ENCODE data around the gene MTHFSD.

Gene MTHFSD

GRCh38 chr16:86559802-86560305 lies 4.8 kb upstream of the MTHFSD start:
- Histone ChIP-seq H3K4me3 (no peak overlapping the region), H3K36me3 (replicated peaks) (no peaks in the 10 kb centered on the region), H3K4me1 (peaks cover 11% of the 10 kb centered on the region), H3K27me3 (ENCODE audit: low read depth) (peaks cover 5% of the 10 kb centered on the region), H3K9me3 (no peaks in the 10 kb centered on the region)
- no peak for DNase-seq (ENCODE audit: low spot score in 2 of 2)
- in situ Hi-C loops (cut with MboI; ENCODE audit: low sequenced_read_pairs), result loop anchor here (5.0 to 10.0 kb wide), 2 partner anchors 502 to 725 kb away; no protein-coding TSS in a partner anchor

DNA sequence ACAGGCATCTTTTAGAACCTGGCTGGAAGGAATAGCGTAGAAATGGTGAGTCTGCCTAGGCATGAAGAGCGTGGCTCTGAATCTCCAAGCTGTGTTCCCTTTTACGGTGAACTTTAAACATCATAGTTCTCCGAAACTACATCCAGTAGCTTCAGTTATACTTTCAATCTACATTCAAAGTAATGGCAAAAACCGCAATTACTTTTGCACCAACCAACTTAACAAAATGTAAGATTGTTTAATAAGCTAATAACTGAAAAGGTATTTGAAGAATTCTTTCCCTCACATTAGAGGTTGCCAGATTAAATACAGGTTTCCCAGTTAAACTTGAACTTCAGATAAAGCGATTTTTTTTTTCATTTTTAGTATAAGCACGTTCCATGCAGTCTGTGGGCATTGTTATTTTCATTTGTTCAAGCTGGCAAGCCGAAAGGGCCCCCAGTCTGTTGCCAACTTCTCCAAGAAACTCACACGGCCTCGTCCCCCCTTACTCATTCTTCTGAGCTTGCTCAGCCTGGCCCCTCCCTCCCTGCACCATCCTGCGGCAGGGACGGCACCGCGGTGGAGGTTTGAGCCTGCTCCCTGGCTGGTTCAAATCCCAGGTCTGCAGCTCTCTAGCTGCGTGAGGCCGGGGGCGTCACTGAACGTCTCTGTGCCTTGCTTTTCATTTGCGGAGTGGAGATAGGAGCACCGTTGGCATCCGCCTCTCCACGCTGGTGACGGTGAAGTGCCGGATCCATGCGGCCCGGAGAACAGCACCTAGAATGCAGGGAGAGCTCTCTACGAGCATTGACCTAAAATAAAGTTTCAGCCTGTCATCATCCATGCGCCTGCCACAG lies 3.5 kb upstream of the MTHFSD start:
- Histone ChIP-seq H3K4me3 (no peak overlapping the region), H3K4me1 (peaks cover 9% of the 10 kb centered on the region), H3K27me3 (ENCODE audit: low read depth) (no peaks in the 10 kb centered on the region), H3K9me3 (no peaks in the 10 kb centered on the region), H3K36me3 (replicated peaks) (no peaks in the 10 kb centered on the region)
- no peak for DNase-seq (ENCODE audit: low spot score in 2 of 2)
- in situ Hi-C loops (cut with MboI; ENCODE audit: low sequenced_read_pairs), result no loop called here

DNA sequence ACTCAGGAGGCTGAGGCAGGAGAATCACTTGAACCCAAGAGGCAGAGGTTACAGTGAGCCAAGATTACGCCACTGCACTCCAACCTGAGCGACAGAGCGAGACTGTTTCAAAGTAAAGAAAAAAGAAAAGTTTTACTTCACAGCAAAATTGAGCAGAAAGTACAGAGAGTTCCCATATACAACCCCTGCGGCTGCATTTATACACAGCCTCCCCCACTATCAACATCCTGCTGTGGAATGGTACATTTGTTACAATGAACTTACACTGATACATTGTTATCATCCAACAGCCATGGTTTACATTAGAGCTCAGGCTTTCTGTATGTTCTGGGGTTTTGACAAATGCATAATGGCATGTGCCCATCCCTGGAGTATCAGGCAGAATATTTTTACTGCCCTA lies 2.6 kb upstream of the MTHFSD start:
- no peaks in the 10 kb centered on the region for H3K9me3 ChIP-seq
- H3K4me3 ChIP-seq, result no peak overlapping the region
- DNase-seq (ENCODE audit: low spot score in 2 of 2), result no peak
- in situ Hi-C loops (cut with MboI; ENCODE audit: low sequenced_read_pairs), result no loop called here
- H3K27me3 ChIP-seq (ENCODE audit: low read depth), result no peaks in the 10 kb centered on the region
- H3K36me3 ChIP-seq (replicated peaks), result no peaks in the 10 kb centered on the region
- peaks cover 8% of the 10 kb centered on the region; the same call in 1 of the 2 replicates for H3K4me1 ChIP-seq

DNA sequence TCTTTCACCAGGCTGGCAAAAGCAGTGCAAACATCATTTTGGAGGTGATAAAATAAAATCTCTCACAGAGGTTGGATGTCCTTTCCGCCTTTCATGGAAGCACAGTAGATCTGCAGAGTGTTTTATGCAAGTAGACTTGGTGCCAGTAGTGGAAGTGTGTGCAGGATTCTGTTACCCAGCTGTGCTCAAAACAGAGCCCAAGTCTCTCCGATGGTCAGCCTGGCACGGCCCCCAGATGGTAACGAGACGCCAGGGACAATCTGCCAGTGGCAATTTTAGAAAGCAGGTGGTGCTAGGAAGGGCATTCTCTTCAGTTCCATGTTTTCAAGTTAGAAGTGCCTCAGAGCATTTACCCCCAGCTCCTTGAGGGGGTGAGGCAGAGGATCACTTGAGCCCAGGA lies 1.5 kb upstream of the MTHFSD start:
- in situ Hi-C loops (cut with MboI; ENCODE audit: low sequenced_read_pairs), result no loop called here
- Histone ChIP-seq H3K4me3 (no peak overlapping the region), H3K36me3 (replicated peaks) (peaks cover 2% of the 10 kb centered on the region; the same call in 1 of the 2 replicates), H3K27me3 (ENCODE audit: low read depth) (no peaks in the 10 kb centered on the region), H3K9me3 (no peaks in the 10 kb centered on the region), H3K4me1 (peaks cover 8% of the 10 kb centered on the region; the same call in 1 of the 2 replicates)
- DNase-seq (ENCODE audit: low spot score in 2 of 2), result no peak

DNA sequence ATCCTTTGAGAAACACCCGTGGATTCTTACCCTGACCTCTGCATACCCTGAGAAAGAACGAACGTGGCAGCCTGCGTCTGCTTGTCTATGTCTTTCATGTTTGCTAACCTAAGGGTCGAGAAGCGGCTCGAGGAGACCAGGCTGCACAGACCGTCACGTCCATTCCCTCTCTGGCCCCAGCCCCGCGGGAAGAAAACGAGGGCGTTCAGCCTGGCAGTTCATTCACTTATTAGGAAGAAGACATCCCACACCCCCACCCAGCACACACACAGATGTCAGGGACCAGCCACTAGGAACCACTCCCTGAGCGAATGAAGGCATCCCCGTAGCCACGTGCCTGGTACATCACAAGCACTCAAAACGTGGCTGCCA lies 655 bp upstream of the MTHFSD start:
- peaks cover 8% of the 10 kb centered on the region for H3K36me3 ChIP-seq (replicated peaks)
- no peaks in the 10 kb centered on the region for H3K27me3 ChIP-seq (ENCODE audit: low read depth)
- in situ Hi-C loops (cut with MboI; ENCODE audit: low sequenced_read_pairs), result no loop called here
- no peaks in the 10 kb centered on the region for H3K9me3 ChIP-seq
- no peak for DNase-seq (ENCODE audit: low spot score in 2 of 2)
- H3K4me3 ChIP-seq, result peak overlapping the region; percentile 75
- H3K4me1 ChIP-seq, result peaks cover 8% of the 10 kb centered on the region; the same call in 1 of the 2 replicates

DNA sequence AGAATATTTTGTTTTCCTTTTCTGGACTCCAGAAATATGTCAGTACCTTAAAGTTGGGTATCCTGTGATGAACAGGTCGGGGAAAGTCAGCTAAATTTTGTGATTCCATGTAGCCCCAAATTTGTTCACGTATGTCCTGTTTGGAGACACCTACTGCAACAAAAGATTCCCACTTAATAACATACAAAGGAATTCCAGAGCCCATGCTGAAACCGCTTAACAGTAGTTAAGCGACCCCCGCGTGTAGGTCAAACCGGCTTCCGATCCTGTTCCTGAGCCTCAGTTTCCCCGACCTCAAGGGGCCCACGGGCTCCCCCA lies 477 bp downstream of the MTHFSD start:
- H3K36me3 ChIP-seq (replicated peaks), result peaks cover 8% of the 10 kb centered on the region
- H3K4me3 ChIP-seq, result peak overlapping the region; percentile 75
- in situ Hi-C loops (cut with MboI; ENCODE audit: low sequenced_read_pairs), result no loop called here
- H3K4me1 ChIP-seq, result peaks cover 8% of the 10 kb centered on the region; the same call in 1 of the 2 replicates
- no peak for DNase-seq (ENCODE audit: low spot score in 2 of 2)
- H3K27me3 ChIP-seq (ENCODE audit: low read depth), result no peaks in the 10 kb centered on the region
- no peaks in the 10 kb centered on the region for H3K9me3 ChIP-seq

GRCh38 chr16:86553356-86553755 lies 1.7 kb downstream of the MTHFSD start:
- no peak for DNase-seq (ENCODE audit: low spot score in 2 of 2)
- Histone ChIP-seq H3K4me3 (no peak overlapping the region), H3K4me1 (peaks cover 8% of the 10 kb centered on the region; the same call in 1 of the 2 replicates), H3K9me3 (no peaks in the 10 kb centered on the region), H3K36me3 (replicated peaks) (peaks cover 8% of the 10 kb centered on the region), H3K27me3 (ENCODE audit: low read depth) (no peaks in the 10 kb centered on the region)
- in situ Hi-C loops (cut with MboI; ENCODE audit: low sequenced_read_pairs), result no loop called here

- peaks cover 5% of the 10 kb centered on the region; the same call in 1 of the 2 replicates for H3K4me1 ChIP-seq
- H3K4me3 ChIP-seq, result no peak overlapping the region
- DNase-seq (ENCODE audit: low spot score in 2 of 2), result no peak
- peaks cover 28% of the 10 kb centered on the region for H3K36me3 ChIP-seq (replicated peaks)
- in situ Hi-C loops (cut with MboI; ENCODE audit: low sequenced_read_pairs), result no loop called here
- no peaks in the 10 kb centered on the region for H3K27me3 ChIP-seq (ENCODE audit: low read depth)
- H3K9me3 ChIP-seq, result no peaks in the 10 kb centered on the region
Measured at GRCh38 chr16:86550281-86550680, 4.8 kb downstream of the MTHFSD start.

DNA sequence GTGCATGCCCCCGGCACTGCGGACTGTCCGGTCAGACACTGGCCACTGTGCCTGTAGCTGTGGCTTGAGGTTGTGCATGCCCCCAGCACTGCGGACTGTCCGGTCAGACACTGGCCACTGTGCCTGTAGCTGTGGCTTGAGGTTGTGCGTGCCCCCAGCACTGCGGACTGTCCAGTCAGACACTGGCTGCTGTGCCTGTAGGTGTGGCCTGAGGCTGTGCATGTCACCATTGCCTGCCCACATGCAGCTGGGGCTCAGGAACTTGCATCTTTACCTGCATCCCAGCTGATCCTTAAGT lies 5.2 kb downstream of the MTHFSD start:
- DNase-seq (ENCODE audit: low spot score in 2 of 2), result no peak
- H3K4me3 ChIP-seq, result no peak overlapping the region

GRCh38 chr16:86549076-86549892 lies 5.8 kb downstream of the MTHFSD start:
- peaks cover 28% of the 10 kb centered on the region for H3K36me3 ChIP-seq (replicated peaks)
- H3K4me3 ChIP-seq, result no peak overlapping the region
- H3K4me1 ChIP-seq, result peaks cover 4% of the 10 kb centered on the region; the same call in 1 of the 2 replicates
- in situ Hi-C loops (cut with MboI; ENCODE audit: low sequenced_read_pairs), result no loop called here
- DNase-seq (ENCODE audit: low spot score in 2 of 2), result no peak
- H3K27me3 ChIP-seq (ENCODE audit: low read depth), result no peaks in the 10 kb centered on the region
- no peaks in the 10 kb centered on the region for H3K9me3 ChIP-seq

More for the DNA sequence above, 5.2 kb downstream of the MTHFSD start:
- H3K9me3 ChIP-seq, result no peaks in the 10 kb centered on the region
- peaks cover 28% of the 10 kb centered on the region for H3K36me3 ChIP-seq (replicated peaks)
- H3K4me1 ChIP-seq, result peaks cover 5% of the 10 kb centered on the region; the same call in 1 of the 2 replicates
- in situ Hi-C loops (cut with MboI; ENCODE audit: low sequenced_read_pairs), result no loop called here
- H3K27me3 ChIP-seq (ENCODE audit: low read depth), result no peaks in the 10 kb centered on the region

DNA sequence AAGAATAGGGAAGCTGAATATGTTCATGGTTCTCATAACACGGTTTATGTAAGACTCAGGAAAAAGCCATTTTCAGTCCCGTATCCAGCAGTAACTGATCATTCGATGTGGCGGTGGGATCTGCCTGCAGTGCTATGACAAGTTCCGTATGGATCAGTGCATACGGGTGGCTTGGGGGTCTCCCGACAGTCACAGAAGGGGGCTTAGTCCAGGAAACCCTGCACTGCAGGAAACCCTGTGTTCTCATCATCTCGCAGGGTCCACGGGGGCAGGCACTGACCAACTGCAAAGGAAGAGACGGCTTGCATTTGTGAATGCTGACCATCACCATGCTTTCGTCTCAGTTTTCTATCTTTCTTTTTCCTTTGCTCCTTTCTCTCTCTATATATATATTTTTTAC lies 7.7 kb downstream of the MTHFSD start:
- no peaks in the 10 kb centered on the region for H3K9me3 ChIP-seq
- no peak overlapping the region for H3K4me3 ChIP-seq
- no peak for DNase-seq (ENCODE audit: low spot score in 2 of 2)
- H3K36me3 ChIP-seq (replicated peaks), result peaks cover 30% of the 10 kb centered on the region
- in situ Hi-C loops (cut with MboI; ENCODE audit: low sequenced_read_pairs), result no loop called here
- H3K27me3 ChIP-seq (ENCODE audit: low read depth), result no peaks in the 10 kb centered on the region
- H3K4me1 ChIP-seq, result no peaks in the 10 kb centered on the region

GRCh38 chr16:86546638-86547013 lies 8.4 kb downstream of the MTHFSD start:
- Histone ChIP-seq H3K4me1 (no peaks in the 10 kb centered on the region), H3K4me3 (no peak overlapping the region), H3K27me3 (ENCODE audit: low read depth) (no peaks in the 10 kb centered on the region), H3K9me3 (no peaks in the 10 kb centered on the region), H3K36me3 (replicated peaks) (peaks cover 33% of the 10 kb centered on the region)
- DNase-seq (ENCODE audit: low spot score in 2 of 2), result no peak
- in situ Hi-C loops (cut with MboI; ENCODE audit: low sequenced_read_pairs), result no loop called here

DNA sequence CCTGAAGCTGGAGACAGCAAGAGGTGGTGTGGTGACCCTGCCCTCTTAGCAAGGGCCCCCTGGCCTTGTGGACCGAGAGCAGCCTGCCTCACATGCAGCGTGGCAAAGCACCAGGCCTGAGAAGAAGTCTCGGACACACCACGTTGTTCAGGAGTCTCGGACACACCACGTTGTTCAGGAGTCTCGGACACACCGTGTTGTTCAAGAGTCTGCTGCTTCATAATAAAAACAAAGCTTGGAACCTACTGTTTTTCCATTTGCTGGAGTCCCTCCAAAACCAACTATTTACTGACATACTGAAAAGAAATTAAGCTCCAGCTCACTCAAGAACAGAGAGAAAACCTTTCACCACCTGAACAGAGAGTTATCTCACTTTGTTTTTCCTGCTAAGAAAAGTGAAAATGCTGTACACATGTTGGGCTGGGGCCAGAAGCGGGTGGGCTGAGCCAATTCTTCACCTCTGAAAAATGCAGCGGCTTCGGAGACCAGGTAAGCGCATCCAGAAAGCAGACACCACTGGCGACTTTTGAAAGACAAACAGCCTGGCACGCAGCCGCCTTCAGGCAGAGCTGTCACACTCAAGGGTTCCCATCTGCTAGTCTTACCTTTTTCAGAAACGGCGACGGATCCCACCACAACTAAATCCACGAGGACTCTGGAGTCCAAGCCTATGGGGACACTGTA lies 8.9 kb downstream of the MTHFSD start:
- H3K9me3 ChIP-seq, result no peaks in the 10 kb centered on the region
- no peaks in the 10 kb centered on the region for H3K4me1 ChIP-seq
- no peaks in the 10 kb centered on the region for H3K27me3 ChIP-seq (ENCODE audit: low read depth)
- H3K4me3 ChIP-seq, result no peak overlapping the region
- H3K36me3 ChIP-seq (replicated peaks), result peaks cover 29% of the 10 kb centered on the region
- no peak for DNase-seq (ENCODE audit: low spot score in 2 of 2)
- in situ Hi-C loops (cut with MboI; ENCODE audit: low sequenced_read_pairs), result no loop called here

- Histone ChIP-seq H3K4me3 (no peak overlapping the region), H3K27me3 (ENCODE audit: low read depth) (no peaks in the 10 kb centered on the region), H3K4me1 (no peaks in the 10 kb centered on the region), H3K36me3 (replicated peaks) (peaks cover 29% of the 10 kb centered on the region), H3K9me3 (no peaks in the 10 kb centered on the region)
- no peak for DNase-seq (ENCODE audit: low spot score in 2 of 2)
- in situ Hi-C loops (cut with MboI; ENCODE audit: low sequenced_read_pairs), result no loop called here
Measured at GRCh38 chr16:86545481-86545880, 9.6 kb downstream of the MTHFSD start.

Measured in HAP-1 (cell line).